GM12801 (cell line): ENCODE measurements around the gene KCNK17.

Experiments used
- CTCF ChIP-seq: IDR thresholded peaks from one replicate; pipeline ENCODE4 v1.5.1; 2011; ENCODE audit warnings: control low read depth; ENCODE audit not compliant: insufficient read length; ENCODE audit errors: extremely low read depth

Gene KCNK17

GRCh38 chr6:39350723-39351505 lies 36.7 kb upstream of the KCNK17 start:
- no peak for TF ChIP-seq CTCF

GRCh38 chr6:39348740-39349139 lies 34.5 kb upstream of the KCNK17 start:
- TF ChIP-seq CTCF = no peak

GRCh38 chr6:39347906-39348585 lies 33.8 kb upstream of the KCNK17 start:
- peak; percentile 48 for TF ChIP-seq CTCF

GRCh38 chr6:39347206-39347605 lies 33.0 kb upstream of the KCNK17 start:
- no peak for TF ChIP-seq CTCF

GRCh38 chr6:39344821-39345280 lies 30.6 kb upstream of the KCNK17 start:
- TF ChIP-seq CTCF = no peak

- TF ChIP-seq CTCF = no peak
Measured at GRCh38 chr6:39343396-39343870, 29.2 kb upstream of the KCNK17 start.

GRCh38 chr6:39342692-39343395 lies 28.6 kb upstream of the KCNK17 start:
- no peak for TF ChIP-seq CTCF
